H1 (cell line): ENCODE data around the gene DARS1. TPM values are rescaled to one million over a fixed set of nuclear protein-coding genes. Genes with fewer than 3 reads are reported as not detected.

ENCODE experiments used
- BRCA1 ChIP-seq: IDR thresholded peaks from 2 replicates; pipeline ENCODE4 v1.6.1; 2012; ENCODE audit warnings: low read depth, low read length, improper control_type of control experiment
- CTCF ChIP-seq, 3 experiments: IDR thresholded peaks; 1 replicate in 2 of 3; 2 replicates in 1 of 3; pipeline versions ENCODE4 v1.5.1 to v1.6.1; 2011; ENCODE audit warnings: low read length in 3 of 3, mild to moderate bottlenecking in 3 of 3, inconsistent platforms in 2 of 3, low read depth in 1 of 3, moderate library complexity in 1 of 3; ENCODE audit not compliant: insufficient read depth in 1 of 3; ENCODE audit errors: control extremely low read depth in 1 of 3
- E2F6 ChIP-seq: IDR thresholded peaks from 2 replicates; pipeline ENCODE4 v1.6.1; 2012; ENCODE audit warnings: inconsistent platforms
- POLR2A ChIP-seq, 2 experiments: IDR thresholded peaks; 1 replicate in 1 of 2; 2 replicates in 1 of 2; pipeline ENCODE4 v1.6.1; 2011; ENCODE audit warnings: low read depth in 2 of 2, low read length in 2 of 2, mild to moderate bottlenecking in 2 of 2; ENCODE audit errors: control extremely low read depth in 1 of 2
- POLR2AphosphoS5 ChIP-seq: IDR thresholded peaks from 2 replicates; pipeline ENCODE4 v1.6.1; 2011; ENCODE audit warnings: low read depth, low read length
- polyA plus RNA-seq, 7 experiments: library from polyadenylated mRNA; depleted of rRNA in 3 of 7; stranded (reverse) in 5 of 7; unstranded in 2 of 7; fragments of >200 nt in 5 of 7; fragments of 200-250 nt in 2 of 7; gene quantifications; 1 replicate in 5 of 7; 2 replicates in 1 of 7; 4 replicates in 1 of 7; pipeline versions ENCODE4 v1.2.1 to v1.2.3, GENCODE V29; 2011 to 2013; ENCODE audit warnings: missing spikeins in 2 of 7, mixed read lengths in 2 of 7
- total RNA-seq: library from RNA; stranded (reverse); fragmentation: NEBNext Ultra II Directional; extraction: Animal tissue kit (Norgen Biotek cat#: 25700); gene quantifications from 2 replicates; pipeline ENCODE4 v1.2.1, GENCODE V29; 2021

The DARS1 gene
- total and polyA plus RNA-seq, 2 of the 8 experiments (the other 6 are each of a cell fraction or from before 2014, with no cell fraction given), result 61.7 to 85.9 TPM

- TF ChIP-seq CTCF (IDR thresholded peaks at IDR 0.05; ENCODE audit: control extremely low read depth in 1 of 3, insufficient read depth in 1 of 3, low read depth in 1 of 3, low read length in 3 of 3) (no peak), POLR2A (IDR thresholded peaks at IDR 0.05; ENCODE audit: control extremely low read depth in 1 of 2, low read depth in 2 of 2, low read length in 2 of 2) (no peak), POLR2AphosphoS5 (no peak), E2F6 (no peak), BRCA1 (no peak)
Measured at GRCh38 chr2:136021976-136022375, 36.5 kb upstream of the DARS1 start (continued).
